HEK293 (cell line): ENCODE data around the gene OAF.
A peak's percentile ranks its signal among the peaks of the same experiment; 100 is the strongest.

Experiments
- CTCF ChIA-PET: fragments of 350-600 bp; formaldehyde crosslinking; extraction: SDS; loops from one replicate; lab custom pipeline; 2021; ENCODE audit warnings: antibody characterized with exemption; lab: Yijun Ruan, JAX
- POLR2A ChIA-PET: fragments of 300-600 bp; formaldehyde crosslinking; extraction: SDS; loops from one replicate; lab custom pipeline; 2020; ENCODE audit warnings: antibody characterized with exemption, inconsistent platforms; lab: Yijun Ruan, JAX
- H3K27ac ChIP-seq: fragments of 200-500 bp; sonication (Bioruptor generic); 2 replicates; pipeline ENCODE4 v1.5.1; 2014; ENCODE audit warnings: low read depth, low read length, control low read depth, inconsistent platforms; ENCODE audit errors: extremely low read depth
- H3K36me3 ChIP-seq, 2 experiments: fragments of 200-500 bp in 1 of 2; sonication (Bioruptor generic) in 1 of 2; 1 replicate in 1 of 2; 2 replicates in 1 of 2; pipeline ENCODE4 v1.5.1; 2014 to 2017; ENCODE audit warnings: inconsistent platforms in 2 of 2, low read length in 2 of 2; ENCODE audit not compliant: control insufficient read depth in 2 of 2, insufficient read depth in 1 of 2
- H3K4me1 ChIP-seq: fragments of 200-500 bp; sonication (Bioruptor generic); 2 replicates; pipeline ENCODE4 v1.5.1; 2014; ENCODE audit warnings: mild to moderate bottlenecking, low read length, inconsistent platforms; ENCODE audit not compliant: control insufficient read depth, insufficient read depth
- H3K4me3 ChIP-seq: 2 replicates; pipeline ENCODE4 v1.5.1; 2011; ENCODE audit warnings: low read depth, mild to moderate bottlenecking, control low read depth, low read length, moderate library complexity
- H3K9me3 ChIP-seq: fragments of 200-500 bp; sonication (Bioruptor generic); 2 replicates; pipeline ENCODE4 v1.5.1; 2014; ENCODE audit warnings: low read depth, low read length, inconsistent platforms; ENCODE audit not compliant: control insufficient read depth, insufficient read depth
- GLI4 ChIP-seq: fragments of 450-650 bp; formaldehyde crosslinking; IDR thresholded peaks from 2 replicates; pipeline ENCODE4 v1.5.1; 2016; ENCODE audit warnings: missing biosample characterization, missing genetic modification characterization
- KLF1 ChIP-seq: fragments of 450-650 bp; formaldehyde crosslinking; IDR thresholded peaks from 2 replicates; pipeline ENCODE4 v1.5.1; 2016; ENCODE audit warnings: missing biosample characterization, missing genetic modification characterization
- KLF7 ChIP-seq: fragments of 450-650 bp; formaldehyde crosslinking; IDR thresholded peaks from 2 replicates; pipeline ENCODE4 v1.5.1; 2016; ENCODE audit warnings: missing biosample characterization, missing genetic modification characterization, borderline replicate concordance
- PBX3 ChIP-seq: sonication (generic); formaldehyde crosslinking; IDR thresholded peaks from 2 replicates; pipeline ENCODE4 v1.8.1; 2022; ENCODE audit warnings: mild to moderate bottlenecking, moderate library complexity, missing genetic modification reagents
- PRDM6 ChIP-seq: fragments of 450-650 bp; formaldehyde crosslinking; IDR thresholded peaks from 2 replicates; pipeline ENCODE4 v1.5.1; 2017; ENCODE audit warnings: missing biosample characterization, missing genetic modification characterization
- SCRT1 ChIP-seq: fragments of 450-650 bp; formaldehyde crosslinking; IDR thresholded peaks from 2 replicates; pipeline ENCODE4 v1.5.1; 2016; ENCODE audit warnings: missing biosample characterization, missing genetic modification characterization, borderline replicate concordance
- SP2 ChIP-seq: fragments of 450-650 bp; formaldehyde crosslinking; IDR thresholded peaks from 2 replicates; pipeline ENCODE4 v1.5.1; 2016; ENCODE audit warnings: missing biosample characterization, missing genetic modification characterization
- ZBTB26 ChIP-seq: fragments of 450-650 bp; formaldehyde crosslinking; optimal IDR thresholded peaks from 2 replicates; pipeline ENCODE3; 2016; ENCODE audit warnings: missing biosample characterization, mild to moderate bottlenecking, missing genetic modification characterization
- ZNF148 ChIP-seq: fragments of 450-650 bp; formaldehyde crosslinking; IDR thresholded peaks from 2 replicates; pipeline ENCODE4 v1.5.0; 2017; ENCODE audit warnings: missing biosample characterization, missing genetic modification characterization, borderline replicate concordance
- ZNF175 ChIP-seq: fragments of 450-650 bp; formaldehyde crosslinking; IDR thresholded peaks from 2 replicates; pipeline ENCODE4 v1.5.1; 2016; ENCODE audit warnings: missing biosample characterization, missing genetic modification characterization
- ZNF184 ChIP-seq: fragments of 450-650 bp; IDR thresholded peaks from 2 replicates; pipeline ENCODE4 v1.5.1; 2018; ENCODE audit warnings: missing biosample characterization, mild to moderate bottlenecking, missing genetic modification characterization
- ZNF311 ChIP-seq: fragments of 450-650 bp; formaldehyde crosslinking; IDR thresholded peaks from 2 replicates; pipeline ENCODE4 v1.5.1; 2017; ENCODE audit warnings: missing biosample characterization, missing genetic modification characterization, borderline replicate concordance
- ZNF423 ChIP-seq: fragments of 450-650 bp; formaldehyde crosslinking; IDR thresholded peaks from 2 replicates; pipeline ENCODE4 v1.5.1; 2016; ENCODE audit warnings: missing biosample characterization, missing genetic modification characterization
- ZNF660 ChIP-seq: fragments of 450-650 bp; IDR thresholded peaks from 2 replicates; pipeline ENCODE4 v1.5.1; 2018; ENCODE audit warnings: missing biosample characterization, mild to moderate bottlenecking, missing genetic modification characterization
- ZNF664 ChIP-seq: fragments of 450-650 bp; formaldehyde crosslinking; IDR thresholded peaks from 2 replicates; pipeline ENCODE4 v1.5.1; 2016; ENCODE audit warnings: missing biosample characterization, missing genetic modification characterization
- TF ChIP-seq, protein P1 (sequence below): fragments of 450-650 bp; formaldehyde crosslinking; IDR thresholded peaks from 2 replicates; pipeline ENCODE4 v1.5.1; 2016; ENCODE audit warnings: missing biosample characterization, missing genetic modification characterization

Gene OAF

GRCh38 chr11:120255519-120255866 lies 44.7 kb downstream of the OAF start (continued):
- TF ChIP-seq ZBTB26 (tag by site-specific recombination): no peak
- no peak for TF ChIP-seq ZNF660 (tag by site-specific recombination)
- no peak for TF ChIP-seq ZNF175 (tag by site-specific recombination)
- TF ChIP-seq ZNF311 (tag by site-specific recombination): no peak
- TF ChIP-seq ZNF148 (tag by site-specific recombination): no peak
- TF ChIP-seq SP2: no peak
- TF ChIP-seq GLI4: no peak
- TF ChIP-seq KLF1 (tag by site-specific recombination): no peak

DNA sequence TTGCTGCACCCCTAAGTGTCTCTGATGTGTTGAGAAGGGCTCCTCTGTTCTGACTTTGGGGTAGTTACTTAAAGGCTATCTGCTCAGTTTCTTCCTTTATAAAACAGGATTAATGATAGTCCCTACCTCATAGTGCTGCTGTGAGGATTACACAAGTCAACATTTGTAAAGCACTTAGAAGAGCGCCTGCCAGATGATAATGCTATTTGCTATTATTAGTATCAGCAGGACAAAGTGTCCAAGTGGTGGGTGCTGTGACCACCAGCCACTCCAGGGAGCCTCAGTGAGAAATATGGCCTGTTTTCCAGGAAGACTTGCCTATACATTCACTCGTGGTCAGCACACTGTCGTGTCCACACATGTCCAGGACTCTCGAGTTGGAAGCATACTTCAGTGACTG lies 45.3 kb downstream of the OAF start:
- no peaks in the 10 kb centered on the region for H3K4me1 ChIP-seq
- TF ChIP-seq ZNF184 (no peak), PRDM6 (no peak), ZNF175 (tag by site-specific recombination) (no peak), PBX3 (CRISPR knock-in tag) (no peak)
- TF ChIP-seq, protein P1, sequence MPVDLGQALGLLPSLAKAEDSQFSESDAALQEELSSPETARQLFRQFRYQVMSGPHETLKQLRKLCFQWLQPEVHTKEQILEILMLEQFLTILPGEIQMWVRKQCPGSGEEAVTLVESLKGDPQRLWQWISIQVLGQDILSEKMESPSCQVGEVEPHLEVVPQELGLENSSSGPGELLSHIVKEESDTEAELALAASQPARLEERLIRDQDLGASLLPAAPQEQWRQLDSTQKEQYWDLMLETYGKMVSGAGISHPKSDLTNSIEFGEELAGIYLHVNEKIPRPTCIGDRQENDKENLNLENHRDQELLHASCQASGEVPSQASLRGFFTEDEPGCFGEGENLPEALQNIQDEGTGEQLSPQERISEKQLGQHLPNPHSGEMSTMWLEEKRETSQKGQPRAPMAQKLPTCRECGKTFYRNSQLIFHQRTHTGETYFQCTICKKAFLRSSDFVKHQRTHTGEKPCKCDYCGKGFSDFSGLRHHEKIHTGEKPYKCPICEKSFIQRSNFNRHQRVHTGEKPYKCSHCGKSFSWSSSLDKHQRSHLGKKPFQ: no peak
- TF ChIP-seq, all 188 proteins: peak for 0
- Histone ChIP-seq H3K9me3 (no peaks in the 10 kb centered on the region), H3K36me3 (no peaks in the 10 kb centered on the region), H3K4me3 (no peak overlapping the region), H3K27ac (no peak overlapping the region)
- ChIA-PET CTCF (interaction anchor here (0.7 kb wide), 1 partner anchor 46 kb away, joined by 3 read pairs; no protein-coding TSS in a partner anchor), POLR2A (no interaction called here)

DNA sequence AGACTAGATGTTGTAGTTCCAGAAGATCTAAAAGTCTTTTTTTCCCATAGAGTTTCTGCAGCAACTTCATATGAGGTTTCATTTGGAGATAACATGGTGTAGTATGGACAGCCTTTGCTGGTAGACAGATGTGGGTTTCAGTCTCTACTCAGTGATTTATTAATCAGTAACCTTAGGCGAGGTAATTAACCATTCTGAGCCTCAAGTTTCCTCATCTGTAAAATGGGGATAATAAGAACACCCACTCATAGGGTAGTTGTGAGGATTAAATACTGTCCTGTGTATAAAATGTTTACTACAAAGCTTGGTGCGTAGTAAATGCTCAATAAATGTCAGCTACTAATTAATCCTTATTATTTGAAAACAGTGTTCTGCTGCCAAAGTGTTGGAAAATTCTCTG lies 45.9 kb downstream of the OAF start:
- no peak overlapping the region for H3K27ac ChIP-seq
- no peaks in the 10 kb centered on the region for H3K9me3 ChIP-seq
- H3K4me1 ChIP-seq: no peaks in the 10 kb centered on the region
- no peak for TF ChIP-seq KLF7
- no peak for TF ChIP-seq SCRT1
- no peak for TF ChIP-seq ZNF423 (tag by site-specific recombination)
- TF ChIP-seq ZNF664 (tag by site-specific recombination): peak; percentile 52; the same call in 1 of the 2 replicates
- TF ChIP-seq, all 188 proteins: peak for 1
- Histone ChIP-seq H3K36me3 (no peaks in the 10 kb centered on the region), H3K4me3 (no peak overlapping the region)
- ChIA-PET CTCF (interaction anchor here (0.7 to 1.1 kb wide), 3 partner anchors 13 to 45 kb away, joined by 3 read pairs; no protein-coding TSS in a partner anchor), POLR2A (no interaction called here)
